Dendritic cell treated with granulocyte-macrophage colony-stimulating factor and Interleukin-4, amounts not matched to agents 40 ng/mL and 50 ng/mL, for 4 days (primary cell): Measurements from ENCODE around the gene LDAF1.
"Not testable (repeated sequence)": the region's sequence is repeated elsewhere in the genome, so short reads cannot be mapped to it uniquely, and the experiment has no call there.

ENCODE experiments used
- H3K27ac Mint-ChIP-seq: one replicate; pipeline ENCODE4 v1.8.0; 2022; ENCODE audit warnings: mild to moderate bottlenecking, mixed read lengths
- H3K27me3 Mint-ChIP-seq: one replicate; pipeline ENCODE4 v1.8.0; 2022; ENCODE audit warnings: mild to moderate bottlenecking, mixed read lengths
- H3K36me3 Mint-ChIP-seq: one replicate; pipeline ENCODE4 v1.8.0; 2022; ENCODE audit warnings: low read depth, mixed read lengths
- H3K4me1 Mint-ChIP-seq: one replicate; pipeline ENCODE4 v1.8.0; 2022; ENCODE audit warnings: low read depth, mixed read lengths
- H3K4me3 Mint-ChIP-seq: one replicate; pipeline ENCODE4 v1.8.0; 2022; ENCODE audit warnings: mild to moderate bottlenecking, moderate library complexity, mixed read lengths
- H3K9me3 Mint-ChIP-seq: one replicate; pipeline ENCODE4 v1.8.0; 2022; ENCODE audit warnings: mixed read lengths
- intact Hi-C: fragments of 100-400 bp; cut with micrococcal nuclease; formaldehyde crosslinking; loops from one replicate; pipeline ENCODE4 v1.15.0; 2022

LDAF1 gene

DNA sequence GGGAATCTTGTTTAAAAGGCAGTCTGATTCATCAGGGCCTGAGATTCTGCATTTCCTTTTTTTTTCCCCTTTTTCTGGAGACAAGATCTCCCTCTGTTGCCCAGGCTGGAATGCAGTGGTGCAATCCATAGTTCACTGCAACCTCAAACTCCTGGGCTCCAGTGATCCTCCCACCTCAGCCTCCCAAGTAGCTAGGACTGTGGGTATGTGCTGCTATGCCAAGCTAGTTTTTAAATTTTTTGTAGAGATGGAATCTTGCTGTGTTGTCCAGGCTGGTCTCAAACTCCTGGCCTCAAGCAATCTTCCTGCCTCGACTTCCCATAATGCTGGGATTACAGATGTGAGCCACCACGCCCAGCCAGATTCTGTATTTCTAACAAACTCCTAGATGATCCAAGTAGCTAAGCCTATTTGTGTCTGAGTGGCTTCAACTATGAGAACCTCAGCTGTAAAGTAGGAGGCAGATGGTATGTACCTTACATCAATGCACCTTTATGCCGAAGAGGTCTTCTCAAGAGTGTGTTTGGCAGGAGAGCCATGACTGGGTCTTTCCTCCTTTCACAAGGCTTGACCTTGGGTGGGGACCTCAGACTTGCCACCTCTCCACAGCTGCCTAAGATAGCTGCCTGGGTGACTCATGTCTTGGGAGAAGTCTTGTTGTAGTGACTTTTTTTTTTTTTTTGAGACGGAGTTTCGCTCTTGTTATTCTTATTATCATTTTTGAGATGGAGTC, 10.9 kb downstream of the LDAF1 start:
- intact Hi-C loops = no loop called here
- Mint-ChIP-seq H3K4me1 (no peaks in the 10 kb centered on the region), H3K4me3 (no peak overlapping the region)

DNA sequence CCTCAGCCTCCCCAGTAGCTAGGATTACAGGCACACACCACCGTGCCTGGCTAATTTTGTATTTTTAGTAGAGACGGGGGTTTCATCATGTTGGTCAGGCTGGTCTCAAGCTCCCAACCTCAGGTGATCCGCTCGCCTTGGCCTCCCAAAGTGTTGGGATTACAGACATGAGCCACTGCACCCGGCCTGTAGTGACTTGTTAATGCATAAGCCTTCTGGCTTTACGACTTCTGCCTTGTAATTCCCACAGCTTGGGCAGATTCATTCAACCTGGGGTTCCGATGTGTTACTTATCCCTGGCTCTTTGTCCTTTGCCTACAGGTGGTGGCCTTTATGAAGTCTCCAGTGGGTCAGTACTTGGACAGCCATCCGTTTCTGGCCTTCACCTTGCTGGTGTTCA, 11.6 kb downstream of the LDAF1 start:
- peaks cover 67% of the 10 kb centered on the region for H3K36me3 Mint-ChIP-seq
- H3K27ac Mint-ChIP-seq, H3K4me3 Mint-ChIP-seq, H3K27me3 Mint-ChIP-seq, intact Hi-C loops, H3K9me3 Mint-ChIP-seq, H3K4me1 Mint-ChIP-seq: not testable (repeated sequence)

More for the DNA sequence above, 10.9 kb downstream of the LDAF1 start:
- H3K9me3 Mint-ChIP-seq = no peaks in the 10 kb centered on the region
- H3K27ac Mint-ChIP-seq = no peak overlapping the region
- no peaks in the 10 kb centered on the region for H3K27me3 Mint-ChIP-seq
- H3K36me3 Mint-ChIP-seq = peaks cover 70% of the 10 kb centered on the region

DNA sequence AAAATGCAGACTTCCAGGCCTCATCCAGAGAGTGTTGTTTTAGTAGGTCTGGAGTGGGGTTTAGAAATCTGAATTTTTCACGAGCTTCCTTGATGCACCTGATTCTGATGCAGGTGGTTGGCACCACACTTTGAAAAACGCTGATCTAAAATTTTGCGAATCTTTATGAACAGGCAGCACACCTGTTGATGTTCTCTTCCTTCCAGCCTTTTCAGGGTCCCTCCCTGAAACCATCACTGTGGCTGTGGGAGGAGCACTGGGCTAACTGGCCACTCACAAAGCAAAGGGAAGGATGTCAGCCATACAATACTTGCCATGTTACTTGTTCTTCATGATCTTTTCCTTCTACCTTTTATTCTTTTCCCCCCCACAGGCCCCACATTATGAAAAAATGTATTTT, 14.2 kb downstream of the LDAF1 start:
- no peaks in the 10 kb centered on the region for H3K4me1 Mint-ChIP-seq
- intact Hi-C loops = no loop called here
- no peaks in the 10 kb centered on the region for H3K27me3 Mint-ChIP-seq
- peaks cover 63% of the 10 kb centered on the region for H3K36me3 Mint-ChIP-seq
- no peak overlapping the region for H3K4me3 Mint-ChIP-seq
- no peaks in the 10 kb centered on the region for H3K9me3 Mint-ChIP-seq
- no peak overlapping the region for H3K27ac Mint-ChIP-seq

DNA sequence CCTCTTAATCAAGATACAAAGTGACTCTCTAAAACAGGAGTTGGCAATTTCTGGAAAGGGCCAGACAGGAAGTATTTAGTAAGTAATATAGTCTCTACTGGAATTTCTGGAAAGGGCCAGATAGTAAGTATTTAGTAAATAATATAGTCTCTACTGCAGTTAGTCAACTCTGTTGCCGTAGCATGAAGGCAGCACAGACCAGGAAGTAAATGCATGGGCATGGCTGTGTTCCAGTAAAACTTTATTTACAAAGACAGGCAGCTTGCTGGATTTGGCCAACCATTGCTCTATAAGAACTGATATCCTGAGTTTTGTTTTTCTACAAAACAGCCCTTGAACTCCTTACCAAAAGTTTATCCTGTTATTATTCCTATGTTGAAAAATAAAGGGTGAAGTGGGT, 16.9 kb downstream of the LDAF1 start:
- no peaks in the 10 kb centered on the region for H3K4me1 Mint-ChIP-seq
- no peak overlapping the region for H3K27ac Mint-ChIP-seq
- intact Hi-C loops = no loop called here
- no peaks in the 10 kb centered on the region for H3K27me3 Mint-ChIP-seq
- no peak overlapping the region for H3K4me3 Mint-ChIP-seq
- no peaks in the 10 kb centered on the region for H3K9me3 Mint-ChIP-seq
- peaks cover 79% of the 10 kb centered on the region for H3K36me3 Mint-ChIP-seq

DNA sequence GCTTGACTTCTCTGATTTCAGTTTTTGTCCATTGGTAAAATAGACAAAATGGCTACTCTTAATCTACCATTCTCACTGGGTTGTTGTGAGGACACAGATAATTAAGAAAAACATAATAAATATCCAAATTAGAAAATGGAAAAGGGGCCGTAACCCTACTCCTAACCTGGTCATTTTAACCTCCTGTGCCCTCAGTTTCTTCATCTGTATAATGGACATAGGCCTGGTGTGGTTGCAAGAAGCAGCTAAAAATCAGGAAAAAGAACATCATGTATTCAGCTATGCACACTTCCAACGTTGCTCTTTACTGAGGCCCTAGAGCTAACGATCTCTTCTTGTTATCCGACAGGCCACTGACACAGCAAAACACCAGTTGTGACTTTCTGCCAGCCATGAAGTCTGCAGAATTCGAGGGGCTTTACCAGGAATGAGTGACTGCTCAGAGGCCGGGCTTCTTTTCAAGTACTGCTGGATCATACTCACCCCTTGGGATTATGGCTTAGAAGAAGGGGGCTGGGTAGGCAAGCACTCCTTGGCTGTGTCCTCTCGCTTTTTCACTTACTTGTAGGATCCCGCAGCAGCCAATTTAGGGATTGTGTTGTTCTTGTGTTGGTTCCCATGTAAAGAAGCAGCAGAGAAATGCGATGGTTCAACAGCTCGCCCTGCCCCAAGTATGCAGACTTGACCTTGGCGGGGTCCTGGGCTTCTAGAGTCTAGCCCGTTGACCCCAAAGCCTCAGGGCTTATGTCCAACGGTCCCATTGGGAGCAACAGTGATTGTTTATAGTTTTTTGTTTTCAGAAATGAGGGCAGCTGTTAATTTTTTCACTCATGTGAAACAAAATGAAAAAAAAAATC, 20.9 kb downstream of the LDAF1 start:
- H3K4me3 Mint-ChIP-seq = no peak overlapping the region

DNA sequence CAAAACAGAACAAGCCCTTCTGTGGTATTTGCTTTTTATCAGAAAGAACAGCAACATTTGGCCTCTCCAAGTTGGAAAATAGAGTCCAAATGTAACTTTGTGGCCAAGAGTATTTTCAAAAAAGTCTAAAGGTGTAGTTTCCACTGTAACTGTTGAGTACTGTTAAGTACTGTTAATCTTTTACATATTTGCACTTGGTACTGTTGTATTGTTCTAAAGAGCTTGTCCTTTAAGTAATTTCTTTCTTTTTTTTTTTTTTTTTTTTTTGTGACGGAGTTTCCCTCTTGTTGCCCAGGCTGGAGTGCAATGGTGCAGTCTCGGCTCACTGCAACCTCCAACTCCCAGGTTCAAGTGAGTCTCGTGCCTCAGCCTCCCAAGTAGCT, 21.5 kb downstream of the LDAF1 start:
- Mint-ChIP-seq H3K4me1 (peaks cover 6% of the 10 kb centered on the region), H3K27me3 (no peaks in the 10 kb centered on the region), H3K27ac (no peak overlapping the region), H3K9me3 (peaks cover 9% of the 10 kb centered on the region), H3K4me3 (no peak overlapping the region), H3K36me3 (peaks cover 60% of the 10 kb centered on the region)
- intact Hi-C loops = no loop called here

More for the DNA sequence above, 20.9 kb downstream of the LDAF1 start:
- H3K4me1 Mint-ChIP-seq = peaks cover under 1% of the 10 kb centered on the region
- H3K9me3 Mint-ChIP-seq = peaks cover 3% of the 10 kb centered on the region
- no peaks in the 10 kb centered on the region for H3K27me3 Mint-ChIP-seq
- no peak overlapping the region for H3K27ac Mint-ChIP-seq
- peaks cover 64% of the 10 kb centered on the region for H3K36me3 Mint-ChIP-seq
- intact Hi-C loops = no loop called here

DNA sequence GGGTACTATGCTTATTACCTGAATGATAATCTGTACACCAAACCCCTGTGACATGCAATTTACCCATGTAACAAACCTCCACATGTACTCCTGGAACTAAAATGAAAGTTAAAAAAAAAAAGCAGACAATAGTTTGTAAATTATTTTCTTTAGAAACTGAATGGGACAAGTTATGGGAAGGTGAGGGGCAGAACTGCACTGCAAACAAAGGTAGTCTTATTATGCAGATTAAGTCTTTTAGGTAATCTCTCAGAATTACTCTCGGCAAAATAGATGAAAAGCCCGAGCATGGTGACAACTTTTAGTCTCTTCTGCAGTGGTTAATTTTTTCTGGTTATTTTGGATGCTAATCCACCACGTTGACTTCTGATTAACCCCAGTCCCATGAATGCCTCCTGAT, 25.5 kb downstream of the LDAF1 start:
- peaks cover 3% of the 10 kb centered on the region for H3K27me3 Mint-ChIP-seq
- intact Hi-C loops = no loop called here
- peaks cover 35% of the 10 kb centered on the region for H3K36me3 Mint-ChIP-seq
- H3K27ac Mint-ChIP-seq = no peak overlapping the region
- peaks cover 12% of the 10 kb centered on the region for H3K9me3 Mint-ChIP-seq
- H3K4me3 Mint-ChIP-seq = no peak overlapping the region
- peaks cover 13% of the 10 kb centered on the region for H3K4me1 Mint-ChIP-seq

DNA sequence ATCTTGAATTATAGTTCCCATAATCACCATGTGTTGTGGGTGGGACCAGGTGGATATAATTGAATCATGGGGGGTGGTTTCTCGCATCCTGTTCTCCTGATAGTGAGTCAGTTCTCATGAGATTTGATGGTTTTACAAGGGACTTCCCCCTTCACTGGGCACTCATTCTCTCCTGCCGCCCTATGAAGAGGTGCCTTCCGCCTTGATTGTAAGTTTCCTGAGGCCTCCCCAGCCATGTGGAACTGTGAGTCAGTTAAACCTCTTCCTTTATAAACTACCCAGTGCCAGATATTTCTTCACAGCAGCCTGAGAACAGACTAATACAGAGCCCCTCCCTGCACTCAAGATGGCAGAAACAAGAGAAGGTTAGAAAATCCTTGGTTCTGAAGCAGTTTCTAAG, 26.4 kb downstream of the LDAF1 start:
- no peak overlapping the region for H3K4me3 Mint-ChIP-seq
- H3K27ac Mint-ChIP-seq = no peak overlapping the region
- intact Hi-C loops = loop anchor here (5.0 kb wide), 1 partner anchor 372 kb away; no protein-coding TSS in a partner anchor
- H3K36me3 Mint-ChIP-seq = peaks cover 26% of the 10 kb centered on the region
- peaks cover 13% of the 10 kb centered on the region for H3K4me1 Mint-ChIP-seq
- H3K27me3 Mint-ChIP-seq = peaks cover 8% of the 10 kb centered on the region
- H3K9me3 Mint-ChIP-seq = peaks cover 12% of the 10 kb centered on the region

DNA sequence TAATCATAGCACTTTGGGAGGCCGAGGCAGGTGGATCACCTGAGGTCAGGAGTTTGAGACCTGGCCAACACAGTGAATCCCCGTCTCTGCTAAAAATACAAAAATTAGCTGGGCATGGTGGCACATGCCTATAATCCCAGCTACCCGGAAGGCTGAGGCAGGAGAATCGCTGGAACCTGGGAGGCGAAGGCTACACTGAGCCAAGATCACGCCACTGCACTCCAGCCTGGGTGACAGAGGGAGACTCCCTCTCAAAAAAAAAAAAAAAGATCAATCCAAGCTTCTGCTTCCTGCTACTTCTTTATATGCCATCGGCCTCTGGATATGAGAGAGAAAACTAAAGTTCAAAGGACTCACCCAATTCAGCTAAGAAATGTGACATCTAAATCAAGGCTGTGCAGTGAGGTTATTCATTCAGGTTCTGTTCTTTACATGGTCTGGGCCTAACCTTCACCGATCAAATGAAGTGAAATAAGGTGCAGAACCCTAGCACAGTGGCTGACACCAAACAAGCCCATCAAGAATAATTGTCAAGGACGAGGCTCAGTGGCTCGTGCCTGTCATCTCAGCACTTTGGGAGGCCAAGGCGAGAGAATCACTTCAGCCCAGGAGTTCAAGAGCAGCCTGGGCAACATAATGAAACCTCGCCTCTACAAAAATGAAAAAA, 27.3 kb downstream of the LDAF1 start:
- H3K27me3 Mint-ChIP-seq = peaks cover 12% of the 10 kb centered on the region
- intact Hi-C loops = loop anchor here (5.0 kb wide), 1 partner anchor 372 kb away; no protein-coding TSS in a partner anchor
- no peak overlapping the region for H3K4me3 Mint-ChIP-seq
- H3K4me1 Mint-ChIP-seq = peaks cover 13% of the 10 kb centered on the region
- H3K9me3 Mint-ChIP-seq = peaks cover 12% of the 10 kb centered on the region
- peaks cover 19% of the 10 kb centered on the region for H3K36me3 Mint-ChIP-seq
- H3K27ac Mint-ChIP-seq = no peak overlapping the region

DNA sequence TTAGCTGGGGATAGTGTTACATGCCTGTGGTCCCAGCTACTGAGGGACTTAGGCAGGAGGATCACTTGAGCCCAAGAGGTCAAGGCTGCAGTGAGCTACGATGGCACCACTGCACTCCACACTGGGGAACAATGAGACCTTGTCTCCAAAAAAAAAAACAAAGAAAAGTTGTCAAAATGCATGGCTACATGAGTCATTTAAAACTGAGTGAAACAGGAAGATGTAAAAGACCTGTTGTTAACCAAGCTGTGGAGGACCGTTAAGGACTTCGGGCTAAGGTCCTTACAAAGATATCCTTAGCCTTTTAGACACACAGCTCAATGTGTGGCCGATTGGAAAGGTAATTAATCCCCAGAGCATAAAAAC, 27.8 kb downstream of the LDAF1 start:
- Mint-ChIP-seq H3K36me3 (peaks cover 14% of the 10 kb centered on the region), H3K9me3 (peaks cover 12% of the 10 kb centered on the region), H3K4me1 (peaks cover 13% of the 10 kb centered on the region), H3K27ac (no peak overlapping the region), H3K4me3 (no peak overlapping the region), H3K27me3 (peaks cover 12% of the 10 kb centered on the region)
- intact Hi-C loops = loop anchor here (5.0 kb wide), 1 partner anchor 371 kb away; no protein-coding TSS in a partner anchor

DNA sequence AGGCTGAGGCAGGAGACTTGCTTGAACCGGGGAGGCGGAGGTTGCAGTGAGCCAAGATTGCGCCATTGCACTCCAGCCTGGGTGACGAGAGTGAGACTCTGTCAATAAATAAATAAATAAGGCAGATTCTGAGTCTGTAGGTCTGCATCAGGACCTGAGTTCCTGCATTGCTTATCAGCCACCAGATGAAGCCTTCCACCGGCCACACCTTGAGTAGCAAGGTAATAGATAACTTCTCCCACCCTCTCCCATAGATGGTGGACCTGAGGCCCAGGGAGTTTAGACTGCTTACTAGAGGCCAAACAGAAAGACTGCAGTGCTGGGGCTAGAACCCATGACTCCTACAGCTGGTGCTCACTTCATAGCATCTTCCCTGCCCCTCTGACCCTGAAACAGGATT, 30.8 kb downstream of the LDAF1 start:
- H3K4me1 Mint-ChIP-seq = peaks cover 13% of the 10 kb centered on the region

DNA sequence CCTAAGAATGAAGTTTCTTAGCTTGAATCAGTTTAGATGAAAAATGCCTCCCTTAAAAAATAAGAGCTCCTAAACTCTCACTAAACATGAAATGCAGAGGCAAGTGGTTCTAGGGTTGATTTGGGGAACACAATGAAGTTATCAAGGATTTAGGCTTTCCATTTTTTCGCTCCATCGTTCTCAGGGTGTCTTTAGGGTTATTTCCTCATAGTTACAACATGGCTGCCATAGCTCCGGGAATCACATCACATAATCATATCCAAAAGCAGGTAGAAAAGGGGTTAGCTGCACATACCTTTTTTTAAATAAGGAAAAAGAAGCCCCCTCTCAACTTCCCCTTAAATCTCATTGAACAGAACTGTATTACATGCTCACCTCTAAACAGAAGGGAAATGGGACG, 31.5 kb downstream of the LDAF1 start:
- peaks cover 12% of the 10 kb centered on the region for H3K4me1 Mint-ChIP-seq
- intact Hi-C loops = no loop called here

More for the DNA sequence above, 30.8 kb downstream of the LDAF1 start:
- no peak overlapping the region for H3K27ac Mint-ChIP-seq
- H3K27me3 Mint-ChIP-seq = peaks cover 28% of the 10 kb centered on the region
- H3K4me3 Mint-ChIP-seq = no peak overlapping the region
- intact Hi-C loops = loop anchor here (2.0 to 5.0 kb wide), 2 partner anchors 111 to 368 kb away; no protein-coding TSS in a partner anchor
- H3K9me3 Mint-ChIP-seq = peaks cover 15% of the 10 kb centered on the region
- H3K36me3 Mint-ChIP-seq = no peaks in the 10 kb centered on the region

DNA sequence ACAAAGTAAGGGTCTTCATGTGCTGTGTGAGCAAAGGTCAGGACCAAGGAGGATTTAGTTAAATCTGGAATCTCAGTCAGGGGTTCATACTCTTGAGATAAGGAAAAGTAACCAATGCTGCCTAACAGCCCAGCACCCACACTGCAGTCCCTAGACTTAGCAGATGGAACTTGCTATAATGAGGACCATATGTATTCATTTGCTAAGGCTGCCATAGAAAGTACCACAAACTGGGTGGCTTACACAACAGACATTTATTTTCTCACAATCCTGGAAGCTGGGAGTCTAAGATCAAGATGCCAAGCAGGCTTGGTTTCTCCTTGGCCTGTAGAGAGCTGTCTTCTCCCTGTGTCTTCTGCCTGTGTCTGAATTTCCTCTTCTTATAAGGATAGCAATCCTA, 32.1 kb downstream of the LDAF1 start:
- H3K4me1 Mint-ChIP-seq = peaks cover 16% of the 10 kb centered on the region
- peaks cover 32% of the 10 kb centered on the region for H3K27me3 Mint-ChIP-seq
- peaks cover 5% of the 10 kb centered on the region for H3K9me3 Mint-ChIP-seq
- no peak overlapping the region for H3K27ac Mint-ChIP-seq
- H3K4me3 Mint-ChIP-seq = no peak overlapping the region
- H3K36me3 Mint-ChIP-seq = no peaks in the 10 kb centered on the region
- intact Hi-C loops = no loop called here

More for the DNA sequence above, 31.5 kb downstream of the LDAF1 start:
- Mint-ChIP-seq H3K36me3 (no peaks in the 10 kb centered on the region), H3K27ac (no peak overlapping the region), H3K9me3 (peaks cover 8% of the 10 kb centered on the region), H3K4me3 (no peak overlapping the region), H3K27me3 (peaks cover 32% of the 10 kb centered on the region)

DNA sequence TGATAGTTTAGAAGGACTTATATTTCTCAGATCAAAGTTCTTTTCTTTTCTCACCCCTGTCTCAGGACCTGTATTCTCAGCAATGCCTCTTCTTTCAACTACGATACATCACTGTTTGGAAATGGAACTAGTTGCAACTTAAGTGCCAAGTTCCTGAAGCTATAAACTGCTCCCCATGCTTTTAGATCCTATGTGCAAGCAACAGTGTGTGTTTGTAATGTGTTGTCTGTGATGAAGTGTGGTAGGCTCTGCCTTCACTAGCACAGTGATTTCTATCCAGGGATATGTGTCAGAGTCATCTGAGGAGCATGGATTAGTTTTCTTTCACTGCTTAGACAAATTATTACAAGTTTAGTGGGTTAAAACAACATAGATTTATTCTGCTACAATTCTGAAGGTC, 34.5 kb downstream of the LDAF1 start:
- H3K4me1 Mint-ChIP-seq = peaks cover 22% of the 10 kb centered on the region
- no peaks in the 10 kb centered on the region for H3K36me3 Mint-ChIP-seq
- H3K4me3 Mint-ChIP-seq = no peak overlapping the region
- peaks cover 5% of the 10 kb centered on the region for H3K9me3 Mint-ChIP-seq
- no peak overlapping the region for H3K27ac Mint-ChIP-seq
- intact Hi-C loops = no loop called here
- peaks cover 35% of the 10 kb centered on the region for H3K27me3 Mint-ChIP-seq
